Measurements from ENCODE around the gene ALG1L2. TPM values are rescaled to one million over a fixed set of nuclear protein-coding genes. Genes with fewer than 3 reads are reported as not detected.
"Not testable (repeated sequence)": the region's sequence is repeated elsewhere in the genome, so short reads cannot be mapped to it uniquely, and the experiment has no call there.

Gene ALG1L2
- total RNA-seq, 1 donor from 2014 or later = not detected

DNA sequence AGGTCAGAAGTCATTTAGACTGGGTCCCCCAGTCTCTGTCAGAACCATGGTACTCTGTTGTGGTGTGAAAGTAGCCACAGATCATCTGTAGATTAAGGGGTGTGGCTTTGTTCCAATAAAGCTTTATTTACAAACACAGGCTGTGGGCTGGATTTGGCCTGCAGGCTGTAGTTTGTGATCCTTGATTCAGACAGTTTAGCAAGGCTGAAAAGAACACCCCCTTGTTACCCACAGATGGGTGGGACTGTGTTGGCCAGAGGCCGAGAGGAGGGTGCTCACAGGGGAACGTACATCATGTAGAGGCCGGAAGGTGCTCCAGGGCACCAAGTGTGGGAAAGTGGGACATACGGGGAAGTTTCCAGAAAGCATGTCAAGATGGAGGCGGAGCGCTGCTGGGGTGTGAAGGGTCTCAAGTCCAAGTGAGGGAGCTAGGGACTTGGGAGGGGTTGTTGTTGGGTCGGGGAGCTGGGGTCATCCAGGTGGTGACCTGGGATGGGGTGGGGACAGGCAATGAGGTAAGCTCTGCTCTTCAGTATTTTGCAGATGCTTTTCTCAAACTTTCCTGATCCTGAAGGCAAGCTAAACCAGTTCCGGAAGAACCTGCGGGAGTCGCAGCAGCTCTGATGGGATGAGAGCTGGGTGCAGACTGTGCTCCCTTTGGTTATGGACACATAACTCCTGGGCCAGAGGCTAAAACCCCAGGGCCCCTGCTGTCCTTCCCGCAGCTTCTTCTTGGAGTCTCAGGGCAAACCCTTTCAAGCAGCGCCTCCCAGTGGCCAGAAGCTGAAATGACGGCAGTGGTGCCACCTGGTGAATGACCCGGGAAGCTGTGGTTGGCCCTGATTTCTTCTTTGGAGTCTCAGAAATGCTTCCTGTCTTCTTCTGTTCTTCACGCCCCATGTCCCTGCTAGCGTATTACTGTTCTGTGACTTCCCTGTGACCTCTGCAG, 16.3 kb downstream of the ALG1L2 start:
- H3K27me3 ChIP-seq; H3K4me1 ChIP-seq; H3K9me3 ChIP-seq; H3K27ac ChIP-seq; DNase-seq (ENCODE audit: low spot score in 2 of 2); intact Hi-C loops (cut with DNase I); H3K36me3 ChIP-seq; H3K4me3 ChIP-seq: not testable (repeated sequence)
- peak; percentile 7 to 29 (median 8) for TF ChIP-seq CTCF (IDR thresholded peaks at IDR 0.05)

- H3K4me3 ChIP-seq; H3K9me3 ChIP-seq; H3K4me1 ChIP-seq; H3K36me3 ChIP-seq; DNase-seq (ENCODE audit: low spot score in 2 of 2); intact Hi-C loops (cut with DNase I); H3K27ac ChIP-seq; H3K27me3 ChIP-seq: not testable (repeated sequence)
These were observed 17.2 kb downstream of the ALG1L2 start for GRCh38 chr3:130098639-130099385.

DNA sequence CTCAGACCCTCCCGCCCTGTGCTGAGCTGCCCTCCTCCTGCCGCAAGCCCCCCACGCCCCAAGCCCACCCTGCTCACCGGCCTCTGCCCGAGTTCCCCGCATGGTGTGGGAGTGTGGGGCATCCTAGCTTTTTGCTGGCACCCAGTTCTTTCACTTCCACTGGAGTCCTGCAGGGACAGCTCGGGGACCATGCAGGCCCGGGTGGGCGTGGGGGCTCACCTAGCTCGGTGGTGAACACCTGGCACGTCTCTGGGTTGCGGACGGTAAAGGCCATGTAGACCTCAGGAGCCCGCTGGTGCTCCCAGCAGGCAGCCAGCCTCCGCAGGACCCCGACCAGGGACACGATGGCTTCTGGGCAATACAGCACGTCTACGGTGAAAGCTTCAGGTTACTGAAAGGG, 20.9 kb downstream of the ALG1L2 start:
- DNase-seq (ENCODE audit: low spot score in 2 of 2); H3K27ac ChIP-seq; H3K36me3 ChIP-seq; intact Hi-C loops (cut with DNase I); H3K4me1 ChIP-seq; H3K27me3 ChIP-seq; H3K4me3 ChIP-seq; H3K9me3 ChIP-seq: not testable (repeated sequence)

DNA sequence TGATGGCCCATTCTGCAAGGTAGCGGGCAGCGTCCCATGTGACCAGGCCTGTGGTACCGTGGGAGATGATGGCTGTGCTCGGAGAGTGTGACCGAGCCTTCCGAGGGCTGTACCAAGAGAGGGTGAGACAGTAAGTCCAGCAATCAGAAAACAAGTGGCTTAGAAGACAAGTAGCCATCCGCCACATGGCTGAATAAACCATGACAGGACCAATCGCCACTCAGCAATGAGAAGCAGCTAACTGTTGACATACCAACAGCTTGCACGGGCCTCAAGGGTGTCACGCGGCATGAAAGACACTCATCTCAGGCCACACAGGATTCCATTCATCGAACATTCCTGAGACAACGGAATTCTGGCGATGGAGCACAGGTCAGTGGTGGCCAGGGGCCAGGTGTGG, 22.6 kb downstream of the ALG1L2 start:
- DNase-seq (ENCODE audit: low spot score in 2 of 2); intact Hi-C loops (cut with DNase I); H3K4me1 ChIP-seq: not testable (repeated sequence)

GRCh38 chr3:130107333-130107995, 25.8 kb downstream of the ALG1L2 start:
- H3K27me3 ChIP-seq; H3K9me3 ChIP-seq; H3K36me3 ChIP-seq; H3K4me3 ChIP-seq; DNase-seq (ENCODE audit: low spot score in 2 of 2); intact Hi-C loops (cut with DNase I); H3K27ac ChIP-seq; H3K4me1 ChIP-seq: not testable (repeated sequence)

More for the DNA sequence above, 22.6 kb downstream of the ALG1L2 start:
- not testable (repeated sequence) for H3K9me3 ChIP-seq, H3K4me3 ChIP-seq, H3K27me3 ChIP-seq, H3K36me3 ChIP-seq, H3K27ac ChIP-seq

GRCh38 chr3:130108836-130109585, 27.4 kb downstream of the ALG1L2 start:
- H3K27me3 ChIP-seq; H3K4me1 ChIP-seq; intact Hi-C loops (cut with DNase I); H3K9me3 ChIP-seq; DNase-seq (ENCODE audit: low spot score in 2 of 2); H3K4me3 ChIP-seq; H3K36me3 ChIP-seq; H3K27ac ChIP-seq: not testable (repeated sequence)

- DNase-seq (ENCODE audit: low spot score in 2 of 2) = not testable (repeated sequence)
These were observed 28.9 kb downstream of the ALG1L2 start for GRCh38 chr3:130110386-130111169.

More at GRCh38 chr3:130110386-130111169, 28.9 kb downstream of the ALG1L2 start:
- not testable (repeated sequence) for H3K4me1 ChIP-seq, H3K27me3 ChIP-seq, H3K9me3 ChIP-seq, H3K36me3 ChIP-seq
- H3K27ac ChIP-seq = peak overlapping the region; percentile 72 to 80
- intact Hi-C loops (cut with DNase I) = loop anchor here (2.0 to 10.0 kb wide), 4 partner anchors 218 to 1272 kb away; partner anchors contain the start of genes ATP2C1, NUDT16, PIK3R4 and TMCC1
- peak overlapping the region; percentile 82 to 87 for H3K4me3 ChIP-seq

Data from ascending aorta (tissue), 2 donors.